SK-N-SH (cell line): ENCODE results near the gene BRI3BP. TPM values are rescaled to one million over a fixed set of nuclear protein-coding genes. Genes with fewer than 3 reads are reported as not detected.

ENCODE experiments used
- CTCF ChIA-PET: fragments of 300-600, 350-600 bp; formaldehyde crosslinking; extraction: SDS; loops from one replicate; lab custom pipeline; 2021; lab: Yijun Ruan, JAX
- POLR2A ChIA-PET: fragments of 350-600 bp; sonication (Branson Sonifier 250); formaldehyde crosslinking; extraction: SDS; loops from one replicate; lab custom pipeline; 2020; ENCODE audit warnings: antibody characterized with exemption, inconsistent platforms; lab: Yijun Ruan, JAX
- DNase-seq: peaks from one replicate; pipeline ENCODE4 v3.0.0; 2012
- H2AFZ ChIP-seq: fragments of 200-600 bp; sonication (generic); 2 replicates; pipeline ENCODE4 v1.8.1; 2016; ENCODE audit warnings: antibody characterized with exemption, mild to moderate bottlenecking, low read depth
- H3F3A ChIP-seq: fragments of 200-600 bp; sonication (generic); replicated peaks from 2 replicates; pipeline ENCODE3; 2016; ENCODE audit warnings: antibody characterized with exemption, mild to moderate bottlenecking; ENCODE audit not compliant: insufficient read depth
- H3K27ac ChIP-seq, 2 experiments: fragments of 200-500 bp in 1 of 2; fragments of 200-600 bp in 1 of 2; sonication (Bioruptor generic) in 1 of 2; sonication (generic), shearing (Covaris generic) in 1 of 2; 2 replicates each; pipeline versions ENCODE4 v1.5.1 to v1.6.1; 2014 to 2016; ENCODE audit warnings: low read depth in 2 of 2, inconsistent platforms in 1 of 2, low read length in 1 of 2, mild to moderate bottlenecking in 1 of 2, mixed read lengths in 1 of 2
- H3K27me3 ChIP-seq: fragments of 200-600 bp; sonication (generic), shearing (Covaris generic); 2 replicates; pipeline ENCODE4 v1.6.1; 2016; ENCODE audit warnings: mixed run types; ENCODE audit not compliant: insufficient read depth
- H3K36me3 ChIP-seq, 2 experiments: fragments of 200-500 bp in 1 of 2; fragments of 200-600 bp in 1 of 2; sonication (Bioruptor generic) in 1 of 2; sonication (generic) in 1 of 2; replicated peaks in 1 of 2; 2 replicates each; pipeline versions ENCODE3 to v1.5.1; 2014 to 2016; ENCODE audit warnings: low read length in 1 of 2, mild to moderate bottlenecking in 1 of 2; ENCODE audit not compliant: insufficient read depth in 2 of 2, control insufficient read depth in 1 of 2
- H3K4me1 ChIP-seq, 2 experiments: fragments of 200-500 bp in 1 of 2; fragments of 200-600 bp in 1 of 2; sonication (Bioruptor generic) in 1 of 2; sonication (generic), shearing (Covaris generic) in 1 of 2; 2 replicates each; pipeline versions ENCODE4 v1.5.1 to v1.6.1; 2014 to 2016; ENCODE audit warnings: low read depth in 1 of 2, low read length in 1 of 2, mixed run types in 1 of 2; ENCODE audit not compliant: insufficient read depth in 2 of 2, control insufficient read depth in 1 of 2
- H3K4me2 ChIP-seq: fragments of 200-600 bp; sonication (generic), shearing (Covaris generic); 2 replicates; pipeline ENCODE4 v1.6.1; 2017; ENCODE audit warnings: mixed run types
- H3K4me3 ChIP-seq, 2 experiments: fragments of 200-500 bp in 1 of 2; fragments of 200-600 bp in 1 of 2; sonication (Bioruptor generic) in 1 of 2; sonication (generic), shearing (Covaris generic) in 1 of 2; 2 replicates each; pipeline versions ENCODE4 v1.5.1 to v1.8.1; 2014 to 2016; ENCODE audit warnings: low read depth in 2 of 2, inconsistent platforms in 1 of 2, low read length in 1 of 2, mild to moderate bottlenecking in 1 of 2, mixed read lengths in 1 of 2, moderate library complexity in 1 of 2
- H3K79me2 ChIP-seq: fragments of 200-600 bp; sonication (generic); 2 replicates; pipeline ENCODE4 v1.8.1; 2017; ENCODE audit warnings: mild to moderate bottlenecking; ENCODE audit not compliant: insufficient read depth
- H3K9ac ChIP-seq: fragments of 200-600 bp; sonication (generic); 2 replicates; pipeline ENCODE4 v1.6.1; 2017; ENCODE audit warnings: mixed run types
- H3K9me2 ChIP-seq: fragments of 200-600 bp; sonication (generic); 2 replicates; pipeline ENCODE4 v1.6.1; 2017; ENCODE audit warnings: mixed run types
- H3K9me3 ChIP-seq: fragments of 200-600 bp; sonication (generic); 2 replicates; pipeline ENCODE4 v1.6.1; 2017; ENCODE audit warnings: mixed run types, mild to moderate bottlenecking, moderate library complexity
- H4K20me1 ChIP-seq: fragments of 200-600 bp; sonication (generic); 2 replicates; pipeline ENCODE4 v1.6.1; 2017; ENCODE audit warnings: mild to moderate bottlenecking, mixed run types; ENCODE audit not compliant: insufficient read depth
- CHD2 ChIP-seq: fragments of 150-350 bp; IDR thresholded peaks from 2 replicates; pipeline ENCODE4 v1.6.1; 2018; ENCODE audit warnings: low read length; ENCODE audit not compliant: partially characterized antibody
- FOSL2 ChIP-seq: IDR thresholded peaks from 2 replicates; pipeline ENCODE4 v1.4.0; 2012; ENCODE audit warnings: low read depth, mild to moderate bottlenecking, moderate library complexity, borderline replicate concordance
- GABPA ChIP-seq: IDR thresholded peaks from 2 replicates; pipeline ENCODE4 v1.4.0; 2012; ENCODE audit warnings: low read depth, mild to moderate bottlenecking
- IRF3 ChIP-seq: fragments of 150-350 bp; IDR thresholded peaks from 2 replicates; pipeline ENCODE4 v1.6.1; 2016; ENCODE audit warnings: mild to moderate bottlenecking, low read depth, low read length
- JUND ChIP-seq: IDR thresholded peaks from 2 replicates; pipeline ENCODE4 v1.4.0; 2012
- MAX ChIP-seq: IDR thresholded peaks from 2 replicates; pipeline ENCODE4 v1.4.0; 2012; ENCODE audit warnings: low read depth
- MXI1 ChIP-seq: IDR thresholded peaks from 2 replicates; pipeline ENCODE4 v1.6.1; 2012; ENCODE audit warnings: mild to moderate bottlenecking, low read depth, low read length, improper control_type of control experiment
- NRF1 ChIP-seq: IDR thresholded peaks from 2 replicates; pipeline ENCODE4 v1.6.1; 2012; ENCODE audit warnings: low read depth, mild to moderate bottlenecking, low read length
- RCOR1 ChIP-seq: fragments of 150-350 bp; IDR thresholded peaks from 2 replicates; pipeline ENCODE4 v1.6.1; 2017; ENCODE audit warnings: antibody characterized with exemption, low read length
- RXRA ChIP-seq: IDR thresholded peaks from 2 replicates; pipeline ENCODE4 v1.4.0; 2012; ENCODE audit warnings: low read depth, mild to moderate bottlenecking, borderline replicate concordance
- SMC3 ChIP-seq: IDR thresholded peaks from 2 replicates; pipeline ENCODE4 v1.6.1; 2012; ENCODE audit warnings: low read depth, low read length, improper control_type of control experiment
- TAF1 ChIP-seq: IDR thresholded peaks from 2 replicates; pipeline ENCODE4 v1.6.1; 2012; ENCODE audit warnings: low read depth, mild to moderate bottlenecking, low read length, moderate library complexity, borderline replicate concordance
- TCF12 ChIP-seq: IDR thresholded peaks from 2 replicates; pipeline ENCODE4 v1.4.0; 2012
- TEAD4 ChIP-seq: IDR thresholded peaks from 2 replicates; pipeline ENCODE4 v1.4.0; 2012; ENCODE audit warnings: mild to moderate bottlenecking, borderline replicate concordance; ENCODE audit not compliant: insufficient read depth
- YY1 ChIP-seq: IDR thresholded peaks from 2 replicates; pipeline ENCODE4 v1.4.0; 2012; ENCODE audit warnings: low read depth, mild to moderate bottlenecking
- ZBTB33 ChIP-seq: IDR thresholded peaks from 2 replicates; pipeline ENCODE4 v1.4.0; 2012; ENCODE audit warnings: low read depth, borderline replicate concordance
- WGBS: methylation state at CpG from one replicate; pipeline ENCODE4 v1.1.6; 2017; ENCODE audit warnings: low lambda C conversion rate; 5-methylcytosine and 5-hydroxymethylcytosine counted together
- polyA plus RNA-seq, 3 experiments: library from polyadenylated mRNA; depleted of rRNA; stranded (reverse); fragments of >200 nt; gene quantifications; 2 replicates each; pipeline ENCODE4 v1.2.3, GENCODE V29; 2012
- small RNA-seq, 7 experiments: library from RNA; depleted of rRNA; stranded (forward); fragments of <200 nt; gene quantifications; one replicate each; pipeline ENCODE3, GENCODE V24; 2012
- TF ChIP-seq, protein P1 (sequence below): fragments of 150-350 bp; IDR thresholded peaks from 2 replicates; pipeline ENCODE4 v1.6.1; 2017; ENCODE audit warnings: antibody characterized with exemption, low read length, low read depth, borderline replicate concordance

BRI3BP gene
- polyA plus RNA-seq, 1 of the 3 experiments (the other 2 are of a cell fraction), result 3.8 TPM

DNA sequence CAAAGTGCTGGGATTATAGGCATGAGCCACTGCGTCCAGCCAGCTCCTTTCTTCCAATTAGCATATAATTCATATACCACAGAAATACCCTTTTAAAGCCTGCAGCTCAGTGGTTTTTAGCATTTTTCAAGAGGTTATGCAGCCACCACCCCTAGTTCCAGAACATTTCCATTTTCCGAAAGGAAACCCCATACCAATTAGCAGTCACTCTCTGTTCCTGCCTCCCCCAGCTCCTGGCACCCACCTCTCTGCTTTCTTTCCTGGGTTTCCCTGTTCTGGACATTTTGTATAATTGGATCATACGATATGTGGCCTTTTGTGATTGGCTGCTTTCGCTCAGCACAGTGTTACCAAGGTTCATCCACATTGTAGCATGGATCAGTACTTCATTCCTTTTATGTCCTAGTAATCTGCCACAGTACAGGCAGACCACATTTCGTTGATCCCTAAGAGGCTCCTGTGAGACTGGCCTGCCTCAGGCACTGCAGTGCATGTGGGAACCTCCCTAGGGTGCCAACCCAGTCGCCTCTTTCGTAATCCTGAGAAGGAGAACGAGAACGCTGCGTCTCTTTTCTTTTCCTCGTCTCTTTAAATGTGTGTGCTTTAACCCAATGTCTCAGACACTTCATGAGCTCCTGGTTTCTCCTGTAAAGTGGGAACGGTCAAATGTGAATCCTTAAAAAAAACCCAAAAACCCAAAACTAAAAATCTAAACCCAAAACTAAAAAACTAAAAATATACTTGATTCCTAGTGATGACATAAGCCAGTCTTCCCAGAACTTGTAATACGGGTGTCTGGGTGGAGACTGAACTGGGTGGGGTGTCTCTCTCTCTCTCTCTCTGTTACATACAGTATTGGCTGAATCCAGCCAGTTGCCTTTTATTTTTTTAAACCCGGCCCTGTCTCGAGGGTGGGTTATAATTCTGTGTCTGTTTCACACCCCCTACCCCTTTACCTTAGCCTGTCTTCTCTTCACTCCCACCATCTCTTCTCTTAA lies 86.5 kb downstream of the BRI3BP start:
- H3K27ac ChIP-seq, result no peak overlapping the region
- H3F3A ChIP-seq, result no peaks in the 10 kb centered on the region
- H3K4me3 ChIP-seq, result no peak overlapping the region
- ChIA-PET POLR2A (no interaction called here), CTCF (interaction anchor here (1.5 to 1.6 kb wide), 2 partner anchors 9 to 10 kb away, joined by 5 read pairs; no protein-coding TSS in a partner anchor)
- no peaks in the 10 kb centered on the region for H3K9me3 ChIP-seq
- H3K79me2 ChIP-seq, result no peaks in the 10 kb centered on the region
- no peak overlapping the region for H3K4me2 ChIP-seq
- WGBS, result 95% methylated on average over 15 of the region's 15 CpGs
- no peak overlapping the region for H3K9ac ChIP-seq
- no peaks in the 10 kb centered on the region for H4K20me1 ChIP-seq
- no peaks in the 10 kb centered on the region for H3K4me1 ChIP-seq
- no peaks in the 10 kb centered on the region for H3K27me3 ChIP-seq
- TF ChIP-seq TEAD4 (no peak), MAX (no peak), ZBTB33 (no peak), JUND (no peak), YY1 (no peak), NRF1 (no peak), MXI1 (no peak), FOSL2 (no peak), TCF12 (no peak), RXRA (no peak), CHD2 (no peak), RCOR1 (no peak), SMC3 (no peak), TAF1 (no peak), IRF3 (no peak), GABPA (no peak)
- TF ChIP-seq, protein P1, sequence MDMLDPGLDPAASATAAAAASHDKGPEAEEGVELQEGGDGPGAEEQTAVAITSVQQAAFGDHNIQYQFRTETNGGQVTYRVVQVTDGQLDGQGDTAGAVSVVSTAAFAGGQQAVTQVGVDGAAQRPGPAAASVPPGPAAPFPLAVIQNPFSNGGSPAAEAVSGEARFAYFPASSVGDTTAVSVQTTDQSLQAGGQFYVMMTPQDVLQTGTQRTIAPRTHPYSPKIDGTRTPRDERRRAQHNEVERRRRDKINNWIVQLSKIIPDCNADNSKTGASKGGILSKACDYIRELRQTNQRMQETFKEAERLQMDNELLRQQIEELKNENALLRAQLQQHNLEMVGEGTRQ, result no peak
- H2AFZ ChIP-seq, result no peak overlapping the region
- no peaks in the 10 kb centered on the region for H3K9me2 ChIP-seq
- peaks cover 12 to 13% of the 10 kb centered on the region in 2 experiments for H3K36me3 ChIP-seq
- no peak for DNase-seq

Small RNA genes lying within 50 kb of the gene (small RNA-seq; reads per million reads assigned to genes)
- 0 reads per million in 7 experiments for gene AC122688.1

Other genes starting within 250 kb of the BRI3BP start
- 12.8 and 33.0 TPM in 2 replicates for gene SCARB1, start 129.8 kb upstream of the BRI3BP start, polyA plus RNA-seq (2012; rRNA removed)
- gene UBC, start 79.0 kb upstream of the BRI3BP start, polyA plus RNA-seq (2012; rRNA removed), result 1,327 and 1,666 TPM in 2 replicates
- gene DHX37, start 4.5 kb upstream of the BRI3BP start, polyA plus RNA-seq (2012; rRNA removed), result 12.3 and 16.1 TPM in 2 replicates
- gene AACS, start 71.8 kb downstream of the BRI3BP start, polyA plus RNA-seq (2012; rRNA removed), result 17.1 and 17.3 TPM in 2 replicates
- gene TMEM132B, start 192.7 kb downstream of the BRI3BP start, polyA plus RNA-seq (2012; rRNA removed), result 0.84 and 0.93 TPM in 2 replicates